ENCODE results near the gene PLA2G4D. TPM values are rescaled to one million over a fixed set of nuclear protein-coding genes. Genes with fewer than 3 reads are reported as not detected.

The PLA2G4D gene
- total RNA-seq, 1 experiment from 2014 or later = 0.34 TPM

GRCh38 chr15:42128476-42128875, 34.1 kb upstream of the PLA2G4D start:
- BruUV-seq (replicated peaks) = no TSS peak

GRCh38 chr15:42123546-42123945, 29.2 kb upstream of the PLA2G4D start:
- Histone ChIP-seq H3K36me3 (ENCODE audit: control insufficient read depth in 1 of 2, insufficient read depth in 2 of 2, low read length in 2 of 2) (no peaks in the 10 kb centered on the region), H3K4me2 (ENCODE audit: low read length) (no peak overlapping the region), H3K9me3 (ENCODE audit: control insufficient read depth in 1 of 2, insufficient read depth in 1 of 2, low read depth in 1 of 2, low read length in 2 of 2) (no peaks in the 10 kb centered on the region), H2AFZ (ENCODE audit: low read depth, low read length, poor library complexity, severe bottlenecking) (no peak overlapping the region), H3K4me3 (replicated peaks in 1 of 2; ENCODE audit: low read depth in 1 of 2, low read length in 2 of 2) (no peak overlapping the region), H3K9ac (ENCODE audit: low read length) (no peak overlapping the region), H3K79me2 (ENCODE audit: insufficient read depth, low read length) (no peaks in the 10 kb centered on the region), H3K4me1 (ENCODE audit: control insufficient read depth in 1 of 2, insufficient read depth in 2 of 2, low read length in 2 of 2) (peaks cover 0 to 2% of the 10 kb centered on the region in 2 experiments; a peak in 1 of 4 replicates), H3K27me3 (ENCODE audit: insufficient read depth, low read length) (no peaks in the 10 kb centered on the region), H3K27ac (ENCODE audit: low read depth, low read length) (no peak overlapping the region), H3K9me2 (ENCODE audit: insufficient read depth) (no peaks in the 10 kb centered on the region), H4K20me1 (ENCODE audit: insufficient read depth) (no peaks in the 10 kb centered on the region)
- CTCF ChIA-PET = interaction anchor here (1.3 kb wide), 1 partner anchor 15 kb away, joined by 3 read pairs; no protein-coding TSS in a partner anchor
- no peak for TF ChIP-seq RAD21 (IDR thresholded peaks at IDR 0.05; ENCODE audit: low read depth)
- TF ChIP-seq ZBTB33 (IDR thresholded peaks at IDR 0.05; ENCODE audit: extremely low read depth, insufficient replicate concordance, low read length) = no peak
- no peak for TF ChIP-seq POLR2AphosphoS5 (IDR thresholded peaks at IDR 0.05; ENCODE audit: low read depth, low read length)
- no peak for TF ChIP-seq TCF7L2 (IDR thresholded peaks at IDR 0.05; ENCODE audit: borderline replicate concordance, extremely low read depth, insufficient read depth, insufficient read length)
- TF ChIP-seq ZFX (IDR thresholded peaks at IDR 0.05) = no peak
- TF ChIP-seq ZNF274 (IDR thresholded peaks at IDR 0.05; ENCODE audit: low read depth, low read length) = no peak
- no peak for TF ChIP-seq SIN3A (IDR thresholded peaks at IDR 0.05; ENCODE audit: low read depth)
- TF ChIP-seq FOSL1 (IDR thresholded peaks at IDR 0.05; ENCODE audit: low read depth) = no peak
- no peak for TF ChIP-seq YY1 (IDR thresholded peaks at IDR 0.05; ENCODE audit: extremely low read depth, insufficient replicate concordance, low read depth, low read length)
- no peak for TF ChIP-seq REST (IDR thresholded peaks at IDR 0.05; ENCODE audit: low read depth)
- no peak for TF ChIP-seq CEBPB (IDR thresholded peaks at IDR 0.05; ENCODE audit: low read depth)
- no peak for TF ChIP-seq JUND (IDR thresholded peaks at IDR 0.05)
- TF ChIP-seq SP1 (IDR thresholded peaks at IDR 0.05; ENCODE audit: low read depth) = no peak
- no peak for ATAC-seq
- RAD21 ChIA-PET (ENCODE audit: low non-redundant PET in 1 of 2, low total read pairs in 2 of 2, uncharacterized antibody in 2 of 2, unreplicated experiment in 2 of 2) = no interaction called here
- POLR2A ChIA-PET = no interaction called here
- no TSS peak for BruUV-seq (replicated peaks)
- intact Hi-C loops (cut with micrococcal nuclease) = no loop called here
- DNase-seq (ENCODE audit: low read depth, low spot score) = no peak

More at GRCh38 chr15:42128476-42128875, 34.1 kb upstream of the PLA2G4D start:
- ChIA-PET POLR2A (no interaction called here), CTCF (interaction anchor here (1.2 kb wide), 1 partner anchor 9 kb away, joined by 4 read pairs; no protein-coding TSS in a partner anchor), RAD21 (ENCODE audit: low non-redundant PET in 1 of 2, low total read pairs in 2 of 2, uncharacterized antibody in 2 of 2, unreplicated experiment in 2 of 2) (no interaction called here)
- Histone ChIP-seq H3K27ac (ENCODE audit: low read depth, low read length) (no peak overlapping the region), H3K27me3 (ENCODE audit: insufficient read depth, low read length) (peaks cover 10% of the 10 kb centered on the region), H2AFZ (ENCODE audit: low read depth, low read length, poor library complexity, severe bottlenecking) (no peak overlapping the region), H3K36me3 (ENCODE audit: control insufficient read depth in 1 of 2, insufficient read depth in 2 of 2, low read length in 2 of 2) (no peaks in the 10 kb centered on the region), H3K9me2 (ENCODE audit: insufficient read depth) (no peaks in the 10 kb centered on the region), H3K9me3 (ENCODE audit: control insufficient read depth in 1 of 2, insufficient read depth in 1 of 2, low read depth in 1 of 2, low read length in 2 of 2) (no peaks in the 10 kb centered on the region), H3K9ac (ENCODE audit: low read length) (no peak overlapping the region), H4K20me1 (ENCODE audit: insufficient read depth) (no peaks in the 10 kb centered on the region), H3K4me3 (replicated peaks in 1 of 2; ENCODE audit: low read depth in 1 of 2, low read length in 2 of 2) (no peak overlapping the region), H3K4me2 (ENCODE audit: low read length) (no peak overlapping the region), H3K4me1 (ENCODE audit: control insufficient read depth in 1 of 2, insufficient read depth in 2 of 2, low read length in 2 of 2) (no peaks in the 10 kb centered on the region), H3K79me2 (ENCODE audit: insufficient read depth, low read length) (no peaks in the 10 kb centered on the region)
- DNase-seq (ENCODE audit: low read depth, low spot score) (no peak), ATAC-seq (no peak)
- TF ChIP-seq RAD21 (IDR thresholded peaks at IDR 0.05; ENCODE audit: low read depth) (no peak), EZH2phosphoT487 (IDR thresholded peaks at IDR 0.05; ENCODE audit: borderline replicate concordance) (no peak)
- intact Hi-C loops (cut with micrococcal nuclease) = no loop called here
